ENCODE measurements around the gene ATOX1.
A peak's percentile ranks its signal among the peaks of the same experiment; 100 is the strongest.
"Not testable (repeated sequence)": the region's sequence is repeated elsewhere in the genome, so short reads cannot be mapped to it uniquely, and the experiment has no call there.

The ATOX1 gene, protein sequence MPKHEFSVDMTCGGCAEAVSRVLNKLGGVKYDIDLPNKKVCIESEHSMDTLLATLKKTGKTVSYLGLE

DNA sequence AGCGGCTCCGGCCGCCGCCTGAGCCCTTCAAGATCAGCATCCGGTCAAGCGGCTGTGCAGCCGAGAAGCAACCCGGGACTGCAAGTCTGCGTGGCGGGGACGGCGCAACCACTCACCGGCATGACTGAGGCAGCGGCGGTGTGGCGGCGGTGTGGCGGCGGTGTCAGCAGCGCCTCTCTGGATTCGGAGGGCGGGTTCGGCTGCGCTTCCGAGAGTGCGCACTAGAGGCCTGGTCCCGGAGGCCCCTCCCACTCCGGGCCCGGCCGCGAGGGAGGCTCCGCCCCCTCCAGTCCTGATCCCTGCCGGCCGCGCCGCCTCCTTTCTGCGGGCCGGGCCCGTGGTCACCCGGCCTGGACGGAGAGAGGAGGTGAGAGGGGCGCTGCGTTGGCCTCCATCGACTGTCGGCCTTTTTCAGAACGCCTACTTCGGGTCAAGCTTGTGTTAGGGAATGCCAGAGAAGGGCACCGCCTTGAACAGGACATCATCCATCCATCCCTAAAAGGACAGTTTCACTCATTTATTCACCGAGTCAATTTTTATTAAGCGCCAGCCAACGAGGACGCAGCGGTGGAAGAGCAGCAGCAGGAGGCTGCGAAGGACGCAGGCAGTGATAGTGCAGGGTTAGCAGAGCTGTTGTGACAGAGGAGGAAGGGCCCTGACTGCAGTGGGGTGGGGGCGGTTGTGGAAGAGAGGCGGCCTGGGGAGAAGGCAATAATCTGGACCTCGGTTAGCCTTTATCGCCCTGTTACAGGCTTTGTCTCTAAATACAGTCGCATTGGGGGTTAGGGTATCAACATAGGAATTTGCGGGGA, at the start of gene ATOX1:
Gene ATOX1, minus strand, starts transcription at position 202 of the 812 bp plus-strand sequence. Its CDS starts 80 bp downstream, at position 122.
- peak; percentile 74 for DNase-seq

DNA sequence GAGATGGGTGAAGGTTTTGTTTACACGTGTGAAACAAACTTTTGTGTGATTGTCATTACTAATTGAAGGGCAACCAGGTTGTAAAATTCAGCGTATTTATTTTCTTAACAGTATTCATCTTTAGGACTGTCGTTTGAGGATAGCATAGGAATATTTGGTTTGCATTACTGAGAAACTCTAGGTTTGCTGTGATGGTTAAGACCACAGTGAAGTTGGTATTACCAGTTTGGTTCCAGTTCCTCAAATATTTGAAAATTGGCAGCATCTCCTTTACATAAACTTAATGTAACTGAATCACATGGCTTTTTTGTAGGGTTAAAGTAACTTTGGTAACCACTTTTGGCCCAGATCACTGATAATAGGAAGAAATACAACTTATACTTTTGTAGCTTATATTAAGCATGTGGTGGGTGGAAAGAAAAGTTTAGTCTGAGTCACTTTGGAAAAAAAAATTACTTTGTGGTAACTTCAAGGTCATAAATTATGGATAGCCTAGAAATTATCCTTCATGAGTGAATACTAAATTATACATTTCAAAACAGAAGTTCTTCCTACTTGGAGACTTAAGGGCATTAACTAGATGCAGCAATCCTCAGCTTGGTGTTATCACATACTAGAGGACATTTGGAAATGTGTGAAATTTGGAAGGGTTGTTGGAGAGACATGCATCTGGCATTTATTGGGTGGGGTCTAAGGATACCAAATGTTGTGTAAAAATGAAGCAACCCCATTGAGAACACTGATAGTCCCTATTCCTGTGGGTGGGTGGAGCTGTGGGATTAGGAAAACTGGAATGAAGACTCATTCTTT, 47.2 kb upstream of the ATOX1 start:
- DNase-seq, result no peak

DNA sequence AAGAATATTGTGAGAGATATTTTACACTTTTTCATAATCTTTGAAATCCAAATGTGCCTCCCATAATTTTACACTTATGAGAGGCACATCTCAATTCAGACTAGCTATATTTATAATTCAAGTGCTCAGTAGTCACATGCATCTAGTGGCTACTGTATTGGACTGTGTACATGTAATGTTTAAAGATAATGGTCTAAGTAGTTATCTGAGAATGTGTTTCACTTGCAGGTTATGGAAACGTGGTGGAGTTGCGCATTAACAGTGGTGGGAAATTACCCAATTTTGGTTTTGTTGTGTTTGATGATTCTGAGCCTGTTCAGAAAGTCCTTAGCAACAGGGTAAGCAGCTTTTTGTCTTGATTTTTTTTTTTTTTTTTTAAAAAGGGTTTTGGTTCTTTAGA, 42.1 kb upstream of the ATOX1 start:
- DNase-seq, result no peak

DNA sequence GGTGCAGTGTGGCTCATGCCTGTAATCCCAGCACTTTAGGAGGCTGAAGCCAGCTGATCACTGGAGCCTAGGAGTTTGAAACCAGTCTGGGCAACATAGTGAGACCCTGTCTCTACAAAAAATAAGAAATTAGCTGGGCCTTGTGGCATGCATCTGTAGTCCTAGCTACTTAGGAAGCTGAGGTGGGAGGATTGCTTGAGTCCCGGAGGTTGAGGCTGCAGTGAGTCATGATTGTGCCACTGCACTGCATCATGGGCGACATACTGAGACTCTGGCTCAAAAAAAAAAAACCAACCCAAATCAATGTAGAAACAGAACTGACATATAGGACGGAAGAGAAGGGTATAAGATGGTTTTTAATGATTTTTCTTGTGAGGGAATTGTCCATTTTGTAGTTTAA, 41.0 kb upstream of the ATOX1 start:
- DNase-seq, result no peak

DNA sequence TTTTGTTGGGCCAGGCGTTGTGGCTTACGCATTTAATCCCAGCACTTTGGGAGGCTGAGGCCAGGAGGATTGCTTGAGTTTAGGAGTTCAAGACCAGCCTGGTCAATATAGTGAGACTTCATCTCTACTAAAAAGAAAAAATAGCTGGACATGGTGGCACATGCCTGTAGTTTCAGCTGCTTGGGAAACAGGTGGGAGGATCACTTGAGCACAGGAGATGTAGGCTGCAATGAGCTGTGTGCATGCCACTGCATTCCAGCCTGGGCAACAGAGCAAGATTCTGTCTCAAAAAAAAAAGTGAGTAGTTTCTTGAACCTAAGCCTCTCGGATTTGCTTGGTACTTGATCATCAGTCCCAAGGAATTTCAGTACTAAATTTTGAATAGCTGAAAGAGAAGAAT, 40.2 kb upstream of the ATOX1 start:
- DNase-seq, result no peak

DNA sequence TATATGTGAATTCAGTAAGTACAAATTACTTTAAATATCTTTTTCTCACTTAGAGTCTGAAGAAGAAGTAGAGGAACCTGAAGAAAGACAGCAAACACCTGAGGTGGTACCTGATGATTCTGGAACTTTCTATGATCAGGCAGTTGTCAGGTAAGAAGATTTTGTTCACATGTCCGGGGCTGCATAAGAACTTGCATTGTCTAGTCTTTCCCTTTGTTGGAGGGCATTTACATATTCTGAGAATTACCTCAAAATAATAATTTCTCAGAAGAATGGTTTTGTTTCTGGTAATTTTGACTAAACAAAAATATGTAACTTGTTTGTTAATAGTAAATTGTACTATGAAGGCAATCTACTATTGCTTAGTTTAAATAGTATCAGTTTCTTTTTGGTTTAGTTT, 37.0 kb upstream of the ATOX1 start:
- DNase-seq, result no peak

DNA sequence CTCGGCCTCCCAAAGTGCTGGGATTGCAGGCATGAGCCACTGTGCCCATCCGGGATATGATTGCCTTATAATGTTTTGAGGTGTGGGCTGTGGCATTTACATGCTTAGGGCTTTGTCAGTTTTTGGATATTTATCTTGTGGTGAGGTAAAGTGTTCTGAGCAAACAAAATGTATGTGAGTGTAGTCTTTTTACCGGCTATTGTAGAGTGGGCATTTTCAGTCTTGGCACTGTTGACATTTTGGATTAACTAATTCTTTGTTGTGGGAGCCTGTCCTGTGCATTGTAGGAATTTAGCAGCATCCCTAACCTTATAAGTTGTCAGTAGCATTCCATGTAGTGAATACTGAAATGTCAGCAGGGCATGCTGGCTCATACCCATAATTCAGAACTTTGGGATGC, 34.9 kb upstream of the ATOX1 start:
- DNase-seq, result no peak

DNA sequence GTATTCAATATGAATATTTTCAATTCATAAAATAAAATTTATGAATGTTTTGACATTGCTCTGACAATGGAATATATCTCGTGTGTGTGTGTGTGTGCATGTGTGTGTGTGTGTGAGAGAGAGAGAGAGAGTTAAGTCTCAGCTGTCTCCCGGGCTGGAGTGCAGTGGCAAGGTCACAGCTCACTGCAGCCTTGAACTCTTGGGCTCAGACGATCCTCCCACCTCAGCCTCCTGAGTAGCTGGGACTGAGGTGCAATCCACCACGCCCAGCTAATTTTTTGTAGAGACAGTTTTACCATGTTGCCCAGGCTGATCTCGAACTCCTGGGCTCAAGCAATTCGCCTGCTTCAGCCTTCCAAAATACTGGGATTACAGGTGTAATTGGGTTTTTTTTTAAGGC, 29.4 kb upstream of the ATOX1 start:
- no peak for DNase-seq

DNA sequence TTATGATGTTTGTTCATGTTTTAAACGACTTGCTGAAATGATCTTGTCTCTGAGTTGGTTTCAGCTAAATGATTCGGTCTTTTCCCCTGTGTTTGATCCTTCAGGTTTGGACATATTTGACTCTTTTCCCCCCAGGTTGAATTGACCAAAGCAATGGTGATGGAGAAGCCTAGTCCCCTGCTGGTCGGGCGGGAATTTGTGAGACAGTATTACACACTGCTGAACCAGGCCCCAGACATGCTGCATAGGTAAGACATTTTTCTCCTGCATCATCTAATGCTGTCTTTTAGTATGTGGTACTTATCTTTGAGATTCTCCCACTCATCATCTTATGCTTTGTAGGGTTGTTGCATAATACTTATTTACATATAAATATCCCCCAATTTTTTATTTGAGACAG, 28.0 kb upstream of the ATOX1 start:
- DNase-seq, result no peak

DNA sequence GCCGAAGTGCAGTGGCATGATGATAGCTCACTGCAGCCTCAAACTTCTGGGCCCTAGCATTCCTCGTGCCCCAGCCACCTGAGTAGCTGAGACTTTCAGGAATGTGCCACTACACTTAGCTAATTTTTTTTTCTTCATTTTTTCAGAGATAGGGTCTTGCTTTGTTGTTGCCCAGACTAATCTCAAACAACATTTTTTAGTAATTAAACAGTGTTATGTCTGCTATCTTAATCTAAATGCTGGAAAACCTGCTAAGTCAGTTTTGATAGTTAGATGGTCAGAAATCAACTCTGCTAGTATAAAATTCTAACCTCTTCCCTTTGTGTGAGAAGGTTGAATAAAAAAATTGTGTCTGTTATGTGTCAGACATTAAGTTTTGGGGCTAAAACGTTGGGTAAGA, 25.7 kb upstream of the ATOX1 start:
- DNase-seq, result no peak

DNA sequence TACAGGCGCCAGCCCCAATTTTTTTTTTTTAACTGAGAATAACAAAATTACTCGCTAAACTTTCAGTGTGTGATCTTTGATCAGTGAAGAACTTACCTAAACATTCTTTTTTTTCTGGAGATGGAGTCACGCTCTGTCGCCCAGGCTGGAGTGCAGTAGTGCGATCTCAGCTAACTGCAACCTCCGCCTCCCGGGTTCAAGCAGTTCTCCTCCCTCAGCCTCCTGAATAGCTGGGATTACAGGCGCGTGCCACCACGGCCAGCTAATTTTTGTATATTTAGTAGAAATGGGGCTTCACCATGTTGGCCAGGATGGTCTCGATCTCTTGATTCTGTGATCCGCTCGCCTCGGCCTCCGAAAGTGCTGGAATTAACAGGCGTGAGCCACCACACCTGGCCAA, 25.2 kb upstream of the ATOX1 start:
- not testable (repeated sequence) for DNase-seq

DNA sequence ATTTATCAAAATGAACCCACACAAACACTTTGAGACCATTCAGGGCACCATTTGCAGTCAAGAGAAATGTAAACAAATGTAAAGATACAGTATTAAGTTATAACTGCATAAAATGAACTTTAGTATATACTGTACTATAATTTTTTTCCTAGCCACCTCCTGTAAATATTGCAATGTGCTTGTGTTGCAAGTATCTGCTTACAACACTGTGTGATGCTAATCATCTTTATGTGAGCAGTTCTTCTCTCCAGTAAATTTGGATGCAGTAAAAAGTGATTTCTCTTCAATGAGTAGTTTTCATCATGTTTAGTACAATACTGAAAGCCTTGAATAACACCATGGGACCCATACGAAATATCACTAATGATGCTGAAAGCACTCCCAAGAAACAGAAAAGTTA, 22.8 kb upstream of the ATOX1 start:
- no peak for DNase-seq

DNA sequence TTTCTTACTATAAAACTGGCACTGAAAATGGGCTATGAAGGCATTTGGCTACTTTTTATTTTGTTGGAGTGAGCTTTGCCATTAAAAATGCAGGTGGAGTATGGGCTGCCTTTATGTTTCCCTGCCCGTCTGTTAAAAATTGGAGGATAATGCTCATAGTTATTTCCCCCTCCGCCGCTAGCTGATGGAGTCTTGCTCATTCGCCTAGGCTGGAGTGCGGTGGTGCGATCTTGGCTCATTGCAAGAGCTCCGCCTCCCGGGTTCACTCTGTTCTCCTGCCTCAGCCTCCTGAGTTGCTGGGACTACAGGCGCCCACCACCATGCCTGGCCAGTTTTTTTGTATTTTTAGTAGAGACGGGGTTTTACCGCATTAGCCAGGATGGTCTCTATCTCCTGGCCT, 21.9 kb upstream of the ATOX1 start:
- DNase-seq, result no peak

DNA sequence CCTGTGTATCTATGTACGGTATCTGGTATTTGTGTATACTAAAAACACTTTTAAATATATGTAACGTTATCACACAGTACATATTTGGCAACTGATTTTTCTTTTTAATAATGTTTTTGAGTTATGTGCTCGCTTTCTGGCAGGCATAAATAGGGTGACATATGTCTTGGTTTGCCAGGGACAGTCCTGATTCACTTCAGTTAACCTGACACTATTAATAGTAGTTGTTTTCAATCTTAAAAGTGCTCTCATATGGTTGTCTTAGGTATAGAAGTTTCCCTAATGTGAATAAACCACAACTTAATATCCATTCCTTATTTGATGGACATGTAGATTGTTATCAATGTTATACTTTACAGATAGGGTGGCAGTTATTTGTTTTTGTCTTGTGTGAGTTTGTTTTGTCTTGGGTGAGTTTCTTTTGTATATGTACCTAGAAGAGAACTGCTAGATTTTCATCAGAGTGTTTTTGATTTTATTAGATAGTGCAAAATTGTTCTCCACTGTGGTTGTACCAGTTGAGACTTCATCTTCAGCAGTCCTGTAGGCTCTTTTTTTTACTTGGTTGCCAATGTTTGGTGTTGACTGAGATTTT, 21.2 kb upstream of the ATOX1 start:
- DNase-seq, result no peak

DNA sequence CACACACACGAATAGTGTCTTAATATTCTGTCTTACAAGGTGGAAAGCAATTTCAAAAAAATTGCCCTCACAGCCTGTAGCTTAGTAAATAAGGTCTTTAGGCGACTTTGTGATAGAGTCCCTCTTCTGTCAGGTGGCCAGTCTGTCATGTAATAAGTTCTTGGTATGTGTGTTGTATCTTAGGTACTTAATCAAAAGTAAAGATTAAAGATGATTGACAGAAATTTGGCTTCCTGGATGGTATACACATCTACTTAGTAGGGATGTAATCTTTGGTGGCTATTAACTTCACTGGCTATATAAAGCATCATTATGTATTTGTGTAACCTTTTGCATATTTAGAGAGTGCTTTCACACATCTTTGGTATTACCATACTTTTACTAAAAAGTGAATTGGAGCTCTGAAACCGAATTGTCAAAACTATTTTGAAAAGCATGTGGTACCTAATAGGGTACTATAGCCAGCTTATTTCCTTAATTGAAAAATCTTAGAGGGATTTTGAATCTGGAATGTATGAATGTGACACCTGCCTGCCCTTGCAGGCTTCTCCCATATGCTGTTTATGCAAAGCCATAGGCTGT, 16.7 kb upstream of the ATOX1 start:
- DNase-seq, result no peak

DNA sequence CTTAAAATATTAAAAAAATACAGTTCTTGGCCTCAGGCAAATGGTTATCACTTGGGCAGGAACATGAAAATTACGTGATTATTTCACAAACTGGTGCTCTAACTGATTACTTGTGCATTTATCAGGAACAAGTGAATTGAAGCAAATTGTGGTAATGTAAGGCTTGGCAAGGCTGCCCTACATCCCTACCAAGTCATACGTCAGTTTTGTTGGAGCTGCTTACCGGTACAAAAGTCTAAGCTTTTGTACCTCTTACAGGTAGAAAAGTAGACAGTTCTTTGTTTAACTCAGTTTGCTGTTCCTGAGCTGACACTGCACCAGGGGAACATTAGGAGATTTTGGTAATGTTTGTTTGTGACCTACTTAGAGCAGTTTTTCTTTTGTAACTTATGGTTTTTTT, 15.5 kb upstream of the ATOX1 start:
- no peak for DNase-seq

DNA sequence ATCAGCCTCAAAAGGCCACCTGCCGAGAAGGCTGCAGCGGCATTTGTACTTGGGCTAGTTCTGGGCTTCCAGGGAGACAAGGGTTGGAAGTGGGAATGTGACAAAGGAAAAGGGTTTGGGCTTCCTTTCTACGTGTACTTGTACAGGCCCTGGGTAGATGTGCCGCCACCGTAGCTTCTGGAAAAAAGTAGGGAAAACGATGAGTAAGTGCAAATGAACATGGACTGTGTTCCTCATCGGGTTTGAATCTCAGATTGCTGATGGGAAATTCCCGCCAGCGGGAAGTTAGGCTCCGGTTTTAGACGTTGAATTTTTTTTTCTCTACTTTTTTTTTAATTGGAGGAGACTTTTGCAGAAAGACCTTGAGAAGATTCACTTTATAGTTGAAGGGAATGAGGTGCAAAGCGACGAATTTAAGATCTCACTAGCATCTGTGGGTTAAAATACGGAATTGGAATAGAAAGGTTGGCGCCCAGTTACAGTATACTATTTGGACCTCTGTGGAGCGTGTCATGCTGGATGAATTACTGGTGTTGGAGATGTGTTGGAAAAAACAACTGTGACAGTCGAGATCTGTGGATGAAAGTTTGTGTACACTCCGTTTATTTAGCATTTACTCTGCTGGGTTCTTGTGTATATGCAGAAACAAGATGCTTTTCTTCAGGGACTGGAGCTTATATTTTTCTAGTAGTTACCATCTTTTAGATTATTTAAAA, 14.6 kb upstream of the ATOX1 start:
- DNase-seq, result no peak

DNA sequence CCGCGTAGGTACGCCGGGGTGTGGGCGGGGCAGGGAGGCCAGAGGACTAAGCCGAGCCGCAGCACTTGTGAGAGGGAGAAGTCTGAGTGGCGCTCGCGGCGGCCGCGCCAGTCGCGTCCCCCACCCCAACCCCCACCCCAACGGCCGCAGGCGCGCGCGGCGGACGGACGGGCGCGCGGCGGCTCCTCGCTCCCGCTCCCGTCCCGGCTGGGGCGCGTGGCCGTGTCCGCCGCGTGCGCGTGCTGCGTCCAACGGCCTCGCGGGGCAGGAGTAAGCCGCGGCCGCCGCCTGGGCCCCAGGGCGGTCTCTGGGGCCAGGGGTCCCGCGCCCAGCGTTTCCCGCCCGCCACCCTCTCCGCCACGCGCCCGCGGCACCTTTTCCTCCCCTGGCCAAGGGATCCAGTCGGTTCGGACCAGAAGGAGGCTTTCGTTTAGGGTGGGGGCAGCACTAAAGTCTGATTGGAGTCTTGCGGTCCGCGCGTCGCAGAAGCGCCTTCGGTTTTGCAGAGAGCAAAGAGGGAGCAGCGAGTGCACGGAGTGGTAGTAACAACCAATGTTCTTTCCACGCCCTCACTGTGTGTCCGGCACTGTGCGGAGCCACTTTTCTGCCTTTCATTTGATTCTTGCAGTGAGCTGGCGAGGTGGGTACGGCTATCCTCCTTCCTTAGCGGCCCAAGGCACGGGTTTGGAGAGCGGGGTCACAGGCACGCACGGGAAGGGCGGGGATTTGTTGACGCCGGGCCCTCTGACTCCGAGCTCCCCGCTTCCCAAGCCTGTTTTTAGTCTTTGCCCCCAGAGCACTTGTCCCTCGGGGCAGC, 13.8 kb upstream of the ATOX1 start:
- DNase-seq, result peak; percentile 7

DNA sequence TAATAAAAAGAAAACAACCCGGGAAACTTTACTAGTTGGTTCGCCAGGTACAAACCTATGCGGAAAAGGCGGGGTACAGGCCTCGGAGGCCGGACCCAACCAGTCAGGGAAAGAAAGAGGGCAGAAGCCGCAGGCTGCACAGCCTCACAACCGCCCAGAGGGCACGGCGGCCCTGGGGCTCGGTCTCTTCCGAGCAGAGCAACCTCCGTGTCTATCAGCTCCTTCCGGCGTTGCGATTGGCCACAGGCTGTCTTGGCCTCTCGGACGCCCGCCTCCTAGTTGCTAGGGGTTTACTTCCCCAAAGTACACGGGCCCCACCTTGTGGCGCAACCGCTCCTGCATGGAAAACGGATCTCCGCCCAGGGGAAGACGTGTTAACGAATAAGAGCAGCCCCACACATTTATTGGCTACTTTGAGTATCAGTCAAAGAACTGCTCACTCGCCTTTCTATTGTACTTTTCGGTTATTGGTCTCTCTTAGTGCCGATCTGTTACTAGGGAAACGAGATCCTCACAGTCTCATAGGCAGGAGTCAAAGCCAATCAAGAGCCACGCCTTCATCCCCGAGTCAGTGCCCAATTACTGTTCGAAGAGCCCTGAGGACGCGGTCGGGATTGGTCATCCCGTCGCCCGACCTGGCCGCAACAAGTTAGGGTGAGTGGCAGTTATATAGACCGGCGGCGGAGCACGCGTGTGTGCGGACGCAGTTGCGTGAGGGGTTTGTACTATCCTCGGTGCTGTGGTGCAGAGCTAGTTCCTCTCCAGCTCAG, 13.0 kb upstream of the ATOX1 start, which contains the start of gene G3BP1:
Gene G3BP1, plus strand, starts transcription at position 696 of the 770 bp plus-strand sequence. CDS start 14,667 bp downstream, outside the sequence.
- DNase-seq, result peak; percentile 100

DNA sequence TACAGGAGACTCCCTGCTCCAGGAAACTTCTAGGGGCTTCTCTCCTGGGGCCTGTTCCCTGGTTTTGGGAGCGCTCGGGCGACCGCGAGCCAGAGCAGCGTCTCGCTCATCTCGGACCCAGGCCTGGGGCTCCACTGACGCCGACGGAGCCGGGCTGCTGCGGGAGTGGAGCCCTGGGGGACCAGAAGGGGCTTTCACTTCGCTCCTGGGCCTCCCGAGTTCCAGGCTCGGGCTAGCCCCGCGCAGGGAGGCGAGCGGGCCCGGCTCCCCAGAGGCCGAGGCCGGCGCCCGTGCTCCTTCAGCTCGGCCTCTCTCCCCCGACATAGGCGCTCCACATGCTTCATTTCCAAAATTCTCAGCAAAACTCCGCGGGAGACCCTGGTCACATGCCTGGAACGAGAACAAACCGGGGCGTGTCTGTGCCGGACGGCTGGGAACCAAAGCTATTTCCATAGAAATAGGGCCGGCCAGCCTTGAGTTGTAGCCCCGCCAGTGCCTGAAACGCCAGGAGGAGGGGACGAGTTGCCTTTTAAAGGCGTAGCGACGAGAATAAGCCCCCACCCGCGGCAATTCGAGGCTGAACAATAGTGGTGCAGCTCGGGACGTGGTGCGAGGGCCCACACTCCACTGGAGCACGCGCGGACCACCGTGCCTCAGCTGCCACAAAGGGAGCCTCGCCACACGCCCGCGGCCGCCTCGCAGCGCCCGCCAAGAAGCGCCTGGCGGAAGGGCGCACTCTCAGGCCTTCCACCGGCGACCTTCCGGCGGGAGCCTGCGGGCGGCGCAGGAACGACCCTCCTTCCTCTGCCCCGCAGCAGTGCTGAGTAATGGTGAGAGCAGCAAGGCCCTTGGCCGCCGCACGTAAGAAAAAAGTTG, 12.2 kb upstream of the ATOX1 start:
- peak; percentile 31 for DNase-seq
